Measurements from ENCODE around the gene USP32. TPM values are rescaled to one million over a fixed set of nuclear protein-coding genes. Genes with fewer than 3 reads are reported as not detected.
A peak's percentile ranks its signal among the peaks of the same experiment; 100 is the strongest.

USP32 gene
- total and polyA plus RNA-seq, 2 of the 8 experiments (the other 6 are each of a cell fraction or from before 2014, with no cell fraction given): 29.6 to 112 TPM

- Histone ChIP-seq H4K91ac (replicated peaks; ENCODE audit: insufficient read length, low read length) (no peak overlapping the region), H3K27me3 (replicated peaks in 1 of 4; ENCODE audit: control insufficient read depth in 3 of 4, extremely low read depth in 1 of 4, insufficient read depth in 3 of 4, low read length in 3 of 4) (peaks cover 3 to 40% (median 32%) of the 10 kb centered on the region in 4 experiments), H3K4me2 (ENCODE audit: insufficient read depth in 1 of 2, low read depth in 2 of 2, low read length in 2 of 2) (no peak overlapping the region), H3K23me2 (ENCODE audit: low read depth, low read length) (peaks cover 12% of the 10 kb centered on the region; the same call in 1 of the 2 replicates), H3K4ac (replicated peaks; ENCODE audit: insufficient read length, low read depth, low read length) (no peak overlapping the region), H3K79me2 (ENCODE audit: control insufficient read depth in 1 of 2, insufficient read depth in 2 of 2, low read length in 2 of 2) (no peaks in the 10 kb centered on the region), H4K5ac (ENCODE audit: insufficient read length, low read depth, low read length) (no peak overlapping the region), H4K20me1 (replicated peaks in 1 of 2; ENCODE audit: control insufficient read depth in 1 of 2, insufficient read depth in 2 of 2, low read length in 2 of 2) (no peaks in the 10 kb centered on the region), H2BK5ac (ENCODE audit: low read depth, low read length) (no peak overlapping the region), H3K23ac (ENCODE audit: insufficient read length) (no peak overlapping the region), H3K14ac (ENCODE audit: insufficient read length) (no peak overlapping the region), H3K56ac (replicated peaks; ENCODE audit: insufficient read length, low read depth, low read length) (no peak overlapping the region), H3K36me3 (ENCODE audit: control insufficient read depth in 2 of 4, insufficient read depth in 4 of 4, low read length in 3 of 4) (no peaks in the 10 kb centered on the region), H2BK12ac (ENCODE audit: low read depth, low read length) (peak overlapping the region; percentile 19; the same call in 1 of the 2 replicates), H3K4me3 (ENCODE audit: extremely low read depth in 1 of 4, insufficient read depth in 2 of 4, low read depth in 3 of 4, low read length in 4 of 4) (no peak overlapping the region), H2AK5ac (ENCODE audit: low read depth, low read length) (no peak overlapping the region), H3K18ac (ENCODE audit: extremely low read depth, low read length) (no peak overlapping the region), H4K8ac (ENCODE audit: extremely low read depth, insufficient read depth, low read length) (no peak overlapping the region), H2BK120ac (replicated peaks; ENCODE audit: low read depth, low read length) (no peak overlapping the region), H3K4me1 (replicated peaks in 1 of 4; ENCODE audit: control insufficient read depth in 3 of 4, insufficient read depth in 4 of 4, low read length in 3 of 4) (peaks cover 8 to 18% (median 11%) of the 10 kb centered on the region in 4 experiments), H3K9me3 (ENCODE audit: insufficient read depth in 2 of 2, low read depth in 1 of 2, low read length in 1 of 2) (no peaks in the 10 kb centered on the region), H2BK15ac (ENCODE audit: low read length) (no peak overlapping the region), H3K27ac (ENCODE audit: low read depth, low read length) (no peak overlapping the region), H3K79me1 (ENCODE audit: low read depth, low read length) (no peaks in the 10 kb centered on the region), H2AFZ (ENCODE audit: low read length) (no peak overlapping the region), H3K9ac (replicated peaks in 1 of 4; ENCODE audit: extremely low read depth in 1 of 4, low read depth in 3 of 4, low read length in 3 of 4) (no peak overlapping the region), H2BK20ac (ENCODE audit: low read length) (no peak overlapping the region)
- ChIA-PET POLR2A (ENCODE audit: partially characterized antibody) (interaction anchor here (0.9 to 3.3 kb wide), 3 partner anchors 10 to 27 kb away, joined by 3 to 23 read pairs (median 4); no protein-coding TSS in a partner anchor), CTCF (ENCODE audit: partially characterized antibody) (interaction anchor here (1.8 to 10.2 kb wide), 5 partner anchors 8 to 23 kb away, joined by 4 to 148 read pairs (median 15); no protein-coding TSS in a partner anchor)
- TF ChIP-seq MAX (IDR thresholded peaks at IDR 0.05) (no peak), POLR2A (IDR thresholded peaks at IDR 0.05; ENCODE audit: control extremely low read depth in 1 of 2, low read depth in 2 of 2, low read length in 2 of 2) (no peak), USF2 (IDR thresholded peaks at IDR 0.05; ENCODE audit: low read length) (no peak), KDM1A (IDR thresholded peaks at IDR 0.05; ENCODE audit: borderline replicate concordance, low read length) (no peak), JUND (IDR thresholded peaks at IDR 0.05; ENCODE audit: low read length) (no peak), SAP30 (IDR thresholded peaks at IDR 0.05; ENCODE audit: insufficient read depth, insufficient replicate concordance, low read length) (no peak), EP300 (IDR thresholded peaks at IDR 0.05; ENCODE audit: borderline replicate concordance in 1 of 2, low read depth in 2 of 2, low read length in 2 of 2) (no peak), CBX5 (IDR thresholded peaks at IDR 0.05; ENCODE audit: low read depth, low read length) (no peak), RFX5 (IDR thresholded peaks at IDR 0.05; ENCODE audit: borderline replicate concordance, low read depth, low read length) (no peak), POLR2AphosphoS5 (IDR thresholded peaks at IDR 0.05; ENCODE audit: low read depth, low read length) (no peak), SRF (IDR thresholded peaks at IDR 0.05; ENCODE audit: low read depth, low read length) (no peak)
- DNase-seq (ENCODE audit: low read depth in 1 of 2, low spot score in 2 of 2) (no peak), FAIRE-seq (no peak)
- 71% methylated on average over 2 of the region's 2 CpGs; no CpG with 5 or more reads in 1 of the 2 experiments for WGBS, 2 experiments (ENCODE audit: extremely low coverage in 1 of 2, insufficient coverage in 1 of 2, insufficient read length in 1 of 2, insufficient replicate concordance in 2 of 2, low coverage in 1 of 2, low lambda C conversion rate in 2 of 2, missing lambda C conversion rate in 1 of 2)
Measured at GRCh38 chr17:60148373-60148772, 243.6 kb downstream of the USP32 start.
